ENCODE results near the gene C2.

DNA sequence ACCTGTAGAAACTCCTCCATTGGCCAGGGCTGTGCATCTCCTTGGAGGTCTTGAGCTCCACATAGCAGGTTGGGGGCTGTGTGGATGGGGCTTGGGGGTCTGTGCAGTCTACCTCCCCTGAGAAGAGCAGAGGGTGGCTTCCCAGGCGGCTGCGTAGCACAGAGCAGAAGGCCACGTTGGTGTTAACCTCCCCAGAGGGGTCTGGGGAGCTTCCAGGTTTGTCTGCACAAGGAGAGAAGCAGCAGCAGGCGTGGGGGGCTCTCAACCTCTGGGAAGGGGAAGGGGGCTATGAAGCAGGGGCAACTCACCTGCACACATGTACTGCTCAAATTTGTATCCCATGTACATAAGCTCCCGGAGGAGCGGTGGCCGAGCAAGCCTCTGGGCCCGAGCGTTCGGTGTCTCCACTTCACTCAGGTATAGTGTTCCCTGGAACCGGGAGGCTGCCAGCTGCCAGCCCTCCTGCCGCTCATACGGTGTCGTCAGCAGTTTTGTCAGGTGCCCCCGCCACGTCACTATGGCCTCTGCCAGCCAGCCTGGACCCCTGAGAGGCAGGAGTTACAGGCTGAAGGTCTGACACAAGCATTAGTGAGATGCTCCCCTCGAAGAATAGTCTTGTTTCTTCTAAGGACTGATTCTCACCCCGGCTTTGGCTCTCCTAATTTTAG lies 43.2 kb downstream of the C2 start:
- TF ChIP-seq, protein P1, sequence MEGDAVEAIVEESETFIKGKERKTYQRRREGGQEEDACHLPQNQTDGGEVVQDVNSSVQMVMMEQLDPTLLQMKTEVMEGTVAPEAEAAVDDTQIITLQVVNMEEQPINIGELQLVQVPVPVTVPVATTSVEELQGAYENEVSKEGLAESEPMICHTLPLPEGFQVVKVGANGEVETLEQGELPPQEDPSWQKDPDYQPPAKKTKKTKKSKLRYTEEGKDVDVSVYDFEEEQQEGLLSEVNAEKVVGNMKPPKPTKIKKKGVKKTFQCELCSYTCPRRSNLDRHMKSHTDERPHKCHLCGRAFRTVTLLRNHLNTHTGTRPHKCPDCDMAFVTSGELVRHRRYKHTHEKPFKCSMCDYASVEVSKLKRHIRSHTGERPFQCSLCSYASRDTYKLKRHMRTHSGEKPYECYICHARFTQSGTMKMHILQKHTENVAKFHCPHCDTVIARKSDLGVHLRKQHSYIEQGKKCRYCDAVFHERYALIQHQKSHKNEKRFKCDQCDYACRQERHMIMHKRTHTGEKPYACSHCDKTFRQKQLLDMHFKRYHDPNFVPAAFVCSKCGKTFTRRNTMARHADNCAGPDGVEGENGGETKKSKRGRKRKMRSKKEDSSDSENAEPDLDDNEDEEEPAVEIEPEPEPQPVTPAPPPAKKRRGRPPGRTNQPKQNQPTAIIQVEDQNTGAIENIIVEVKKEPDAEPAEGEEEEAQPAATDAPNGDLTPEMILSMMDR (IDR thresholded peaks at IDR 0.05), result no peak
- no peak for TF ChIP-seq POLR2A (IDR thresholded peaks at IDR 0.05)
